ENCODE measurements around the gene AATF. TPM values are rescaled to one million over a fixed set of nuclear protein-coding genes. Genes with fewer than 3 reads are reported as not detected.

Gene AATF
- total RNA-seq, 1 donor from 2014 or later = 31.3 TPM

- DNase-seq (ENCODE audit: low spot score in 2 of 2, unreplicated experiment in 2 of 2) = no peak
- Mint-ChIP-seq H3K4me1 (peaks cover 65% of the 10 kb centered on the region), H3K27me3 (ENCODE audit: low read depth) (no peaks in the 10 kb centered on the region), H3K4me3 (no peak overlapping the region), H3K36me3 (peaks cover 1% of the 10 kb centered on the region), H3K9me3 (no peaks in the 10 kb centered on the region), H3K27ac (no peak overlapping the region)
- no peak for TF ChIP-seq CTCF (IDR thresholded peaks at IDR 0.05; ENCODE audit: unreplicated experiment)
These were observed 27.3 kb downstream of the AATF start for GRCh38 chr17:36975922-36976515.

- no peaks in the 10 kb centered on the region for H3K9me3 Mint-ChIP-seq
- H3K4me1 Mint-ChIP-seq = peaks cover 60% of the 10 kb centered on the region
- H3K27me3 Mint-ChIP-seq (ENCODE audit: low read depth) = no peaks in the 10 kb centered on the region
- peaks cover 1% of the 10 kb centered on the region for H3K36me3 Mint-ChIP-seq
- H3K27ac Mint-ChIP-seq = no peak overlapping the region
- no peak overlapping the region for H3K4me3 Mint-ChIP-seq
- DNase-seq (ENCODE audit: low spot score in 2 of 2, unreplicated experiment in 2 of 2) = no peak
- TF ChIP-seq CTCF (IDR thresholded peaks at IDR 0.05; ENCODE audit: unreplicated experiment) = no peak
These were observed 28.3 kb downstream of the AATF start for GRCh38 chr17:36977066-36977465.

- H3K4me3 Mint-ChIP-seq = no peak overlapping the region
- H3K9me3 Mint-ChIP-seq = no peaks in the 10 kb centered on the region
- no peaks in the 10 kb centered on the region for H3K27me3 Mint-ChIP-seq (ENCODE audit: low read depth)
- peaks cover 1% of the 10 kb centered on the region for H3K36me3 Mint-ChIP-seq
- no peak for TF ChIP-seq CTCF (IDR thresholded peaks at IDR 0.05; ENCODE audit: unreplicated experiment)
- H3K27ac Mint-ChIP-seq = no peak overlapping the region
- no peak for DNase-seq (ENCODE audit: low spot score in 2 of 2, unreplicated experiment in 2 of 2)
- H3K4me1 Mint-ChIP-seq = peaks cover 55% of the 10 kb centered on the region
These were observed 28.8 kb downstream of the AATF start for GRCh38 chr17:36977568-36977967.

GRCh38 chr17:36978810-36979564 lies 30.2 kb downstream of the AATF start:
- DNase-seq (ENCODE audit: low spot score in 2 of 2, unreplicated experiment in 2 of 2) = no peak

GRCh38 chr17:36979565-36979941 lies 30.8 kb downstream of the AATF start:
- no peak for DNase-seq (ENCODE audit: low spot score in 2 of 2, unreplicated experiment in 2 of 2)
- Mint-ChIP-seq H3K27ac (peak overlapping the region; percentile 47), H3K36me3 (peaks cover 6% of the 10 kb centered on the region)

More at GRCh38 chr17:36978810-36979564, 30.2 kb downstream of the AATF start:
- H3K4me1 Mint-ChIP-seq = peaks cover 45% of the 10 kb centered on the region
- H3K27me3 Mint-ChIP-seq (ENCODE audit: low read depth) = no peaks in the 10 kb centered on the region
- peaks cover 2% of the 10 kb centered on the region for H3K36me3 Mint-ChIP-seq
- peak overlapping the region; percentile 47 for H3K27ac Mint-ChIP-seq
- no peak overlapping the region for H3K4me3 Mint-ChIP-seq
- H3K9me3 Mint-ChIP-seq = no peaks in the 10 kb centered on the region
- no peak for TF ChIP-seq CTCF (IDR thresholded peaks at IDR 0.05; ENCODE audit: unreplicated experiment)

More at GRCh38 chr17:36979565-36979941, 30.8 kb downstream of the AATF start:
- Mint-ChIP-seq H3K27me3 (ENCODE audit: low read depth) (no peaks in the 10 kb centered on the region), H3K4me1 (peaks cover 45% of the 10 kb centered on the region), H3K4me3 (no peak overlapping the region), H3K9me3 (no peaks in the 10 kb centered on the region)
- TF ChIP-seq CTCF (IDR thresholded peaks at IDR 0.05; ENCODE audit: unreplicated experiment) = no peak

Measured in mesothelial cell of epicardium (in vitro differentiated cells).